Fibroblast of peridontal ligament (primary cell): Measurements from ENCODE around the gene ZNF423.

Experiments
- DNase-seq: peaks from one replicate; pipeline ENCODE4 v3.0.0-alpha.2; 2010; ENCODE audit errors: extremely low read depth

The ZNF423 gene

GRCh38 chr16:49494474-49494873, 361.4 kb downstream of the ZNF423 start:
- no peak for DNase-seq

- DNase-seq, result no peak
Observed at GRCh38 chr16:49493836-49494235, 362.1 kb downstream of the ZNF423 start.

GRCh38 chr16:49492896-49493626, 362.9 kb downstream of the ZNF423 start:
- no peak for DNase-seq

- no peak for DNase-seq
Observed at GRCh38 chr16:49491771-49492761, 363.8 kb downstream of the ZNF423 start.

GRCh38 chr16:49491106-49491670, 364.7 kb downstream of the ZNF423 start:
- no peak for DNase-seq

- DNase-seq, result no peak
Observed at GRCh38 chr16:49490321-49490705, 365.6 kb downstream of the ZNF423 start.

- DNase-seq, result no peak
Observed at GRCh38 chr16:49489686-49490320, 366.1 kb downstream of the ZNF423 start.

GRCh38 chr16:49488740-49489525, 367.0 kb downstream of the ZNF423 start:
- no peak for DNase-seq

GRCh38 chr16:49488336-49488735, 367.6 kb downstream of the ZNF423 start:
- no peak for DNase-seq

- no peak for DNase-seq
Observed at GRCh38 chr16:49487746-49488145, 368.2 kb downstream of the ZNF423 start.

GRCh38 chr16:49486400-49486799, 369.5 kb downstream of the ZNF423 start:
- no peak for DNase-seq

GRCh38 chr16:49485663-49486062, 370.2 kb downstream of the ZNF423 start:
- no peak for DNase-seq

- no peak for DNase-seq
Observed at GRCh38 chr16:49484936-49485335, 371.0 kb downstream of the ZNF423 start.

- no peak for DNase-seq
Observed at GRCh38 chr16:49484451-49484849, 371.5 kb downstream of the ZNF423 start.

GRCh38 chr16:49483651-49484450, 372.1 kb downstream of the ZNF423 start:
- DNase-seq, result no peak

- no peak for DNase-seq
Observed at GRCh38 chr16:49483251-49483650, 372.7 kb downstream of the ZNF423 start.

GRCh38 chr16:49482690-49483089, 373.2 kb downstream of the ZNF423 start:
- DNase-seq, result no peak

- no peak for DNase-seq
Observed at GRCh38 chr16:49478616-49479015, 377.3 kb downstream of the ZNF423 start.

GRCh38 chr16:49478107-49478506, 377.8 kb downstream of the ZNF423 start:
- DNase-seq, result no peak

GRCh38 chr16:49477250-49477895, 378.5 kb downstream of the ZNF423 start:
- no peak for DNase-seq
